Heart right ventricle (tissue), 16 donors: Measurements from ENCODE around the gene POLR3K. TPM values are rescaled to one million over a fixed set of nuclear protein-coding genes. Genes with fewer than 3 reads are reported as not detected.

Source experiments
- ATAC-seq, 8 donors: fragments of 200-7000 bp; cut with Tn5 transposase; one replicate each; pipeline ENCODE4 v1.9.1; 2020; ENCODE audit warnings: mild to moderate bottlenecking in 8 of 8, moderate library complexity in 8 of 8, moderate number of reproducible peaks in 1 of 8
- DNase-seq, 2 donors: peaks; one replicate each; pipeline ENCODE4 v3.0.0-alpha.2; 2020
- H3K27ac ChIP-seq, 10 donors: fragments of 200-600 bp; sonication (generic) in 2 of 10; one replicate each; pipeline versions ENCODE4 v1.5.0 to v1.8.0; 2020 to 2022; ENCODE audit warnings: mild to moderate bottlenecking in 3 of 10
- H3K27me3 ChIP-seq, 7 donors: fragments of 200-600 bp; one replicate each; pipeline ENCODE4 v1.8.0; 2021 to 2022; ENCODE audit warnings: mild to moderate bottlenecking in 2 of 7
- H3K36me3 ChIP-seq, 9 donors: fragments of 200-600 bp; sonication (generic) in 1 of 9; one replicate each; pipeline versions ENCODE4 v1.5.0 to v1.8.0; 2020 to 2022; ENCODE audit warnings: mild to moderate bottlenecking in 2 of 9
- H3K4me1 ChIP-seq, 9 donors: fragments of 200-600 bp; sonication (generic) in 1 of 9; one replicate each; pipeline versions ENCODE4 v1.5.0 to v1.8.0; 2020 to 2022; ENCODE audit warnings: mild to moderate bottlenecking in 4 of 9
- H3K4me3 ChIP-seq, 10 donors: fragments of 200-600 bp; sonication (generic) in 2 of 10; one replicate each; pipeline versions ENCODE4 v1.5.0 to v1.8.0; 2020 to 2022; ENCODE audit warnings: mild to moderate bottlenecking in 7 of 10, moderate library complexity in 2 of 10
- H3K9me3 ChIP-seq, 11 donors: fragments of 200-600 bp in 10 of 11; sonication (generic) in 2 of 11; one replicate each; pipeline versions ENCODE4 v1.5.0 to v1.8.0; 2013 to 2022; ENCODE audit warnings: mild to moderate bottlenecking in 2 of 11, control low read depth in 1 of 11, moderate library complexity in 1 of 11
- CTCF ChIP-seq, 9 donors: fragments of 200-600 bp; sonication (generic) in 2 of 9; IDR thresholded peaks; one replicate each; pipeline versions ENCODE4 v1.5.0 to v1.8.0; 2021 to 2022; ENCODE audit warnings: antibody characterized with exemption in 9 of 9, mild to moderate bottlenecking in 5 of 9, moderate library complexity in 1 of 9
- WGBS, 2 donors: extraction: QIAGEN DNeasy Blood & Tissue Kit; methylation state at CpG; one replicate each; pipeline ENCODE4 v1.1.7; 2013; ENCODE audit warnings: inconsistent platforms in 1 of 2; 5-methylcytosine and 5-hydroxymethylcytosine counted together
- intact Hi-C, 10 donors: fragments of 100-400 bp; cut with DNase I; formaldehyde crosslinking; loops; one replicate each; pipeline versions ENCODE4 v1.11.1 to v1.14.2; 2022
- polyA plus RNA-seq, 2 donors: library from polyadenylated mRNA; stranded (reverse); fragments of 200-250 nt; gene quantifications; one replicate each; pipeline ENCODE4 v1.2.3, GENCODE V29; 2013
- total RNA-seq, 10 donors: library from RNA; stranded (reverse); fragmentation: NEBNext Ultra II Directional in 3 of 10; extraction: Animal tissue kit (Norgen Biotek cat#: 25700) in 3 of 10; gene quantifications; one replicate each; pipeline versions ENCODE4 v1.2.1 to v1.2.4, GENCODE V29; 2021 to 2023
- donor health status: Arrhythmogenic right ventricular cardiomyopathy.
- donor health status: ischemic (EF 13 %, LVEDD 7.1; RV severe dilation, severe dysfunction).
- donor health status: healthy with polysubstance abuse.
- donor health status: DM: no; HTN: yes; CAD: no.
- donor health status: DM: no; HTN: no; CAD: no.
- donor health status: ischemic (EF 25% LVEDD 6.9; RV normal size, moderate dysfunction).
- donor health status: ischemic (EF 25% LVEDD 5.7; RV mildly dilated, moderate dysfunction).
- donor health status: healthy.
- donor health status: DM: yes; HTN: yes; CAD: no.
- donor health status: Ischemic cardiomyopathy.
- donor health status: ischemic (EF 35%, LVEDD 5.7; RV mildly dilated, moderate dysfunction).
- donor health status: nonischemic (EF 11% LVEDD 7.7; RV severe dilation, severe dysfunction).
- donor health status: DM: yes; HTN: yes; CAD: no.
- donor health status: PGD.
- donor health status: ischemic (EF 29% LVEDD 5.4; RV normal size, mild dysfunction).
- donor health status: nonischemic (EF 23%, LVEDD 6.1; RV moderate dilation, normal function).

The POLR3K gene
- total and polyA plus RNA-seq, 12 donors: 6.7 to 19.2 (median 10.5) TPM

GRCh38 chr16:58491-59439 is 5.4 kb upstream of the POLR3K start:
- ATAC-seq (no peak), DNase-seq (no peak)
- H3K4me1 ChIP-seq: peaks cover 0 to 8% (median 6%) of the 10 kb centered on the region in 9 donors
- peaks cover 4 to 87% (median 60%) of the 10 kb centered on the region in 9 donors for H3K36me3 ChIP-seq
- no peaks in the 10 kb centered on the region for H3K9me3 ChIP-seq
- no peak overlapping the region for H3K27ac ChIP-seq
- intact Hi-C loops: no loop called here
- WGBS, 2 donors: 88 to 93% methylated on average over 29 of the region's 29 CpGs
- H3K4me3 ChIP-seq: no peak overlapping the region
- TF ChIP-seq CTCF (IDR thresholded peaks at IDR 0.05): no peak
- no peaks in the 10 kb centered on the region for H3K27me3 ChIP-seq

- no peak overlapping the region for H3K4me3 ChIP-seq
- H3K9me3 ChIP-seq: no peaks in the 10 kb centered on the region
- WGBS, 2 donors: 72 to 74% methylated on average over 8 of the region's 8 CpGs
- peaks cover under 1 to 77% (median 50%) of the 10 kb centered on the region in 9 donors for H3K36me3 ChIP-seq
- no peak for ATAC-seq
- TF ChIP-seq CTCF (IDR thresholded peaks at IDR 0.05): no peak
- H3K4me1 ChIP-seq: peaks cover 0 to 12% (median 9%) of the 10 kb centered on the region in 9 donors
- intact Hi-C loops: no loop called here
- no peak for DNase-seq
- no peaks in the 10 kb centered on the region for H3K27me3 ChIP-seq
- H3K27ac ChIP-seq: no peak overlapping the region
Observed at GRCh38 chr16:57711-58110, 4.3 kb upstream of the POLR3K start.

DNA sequence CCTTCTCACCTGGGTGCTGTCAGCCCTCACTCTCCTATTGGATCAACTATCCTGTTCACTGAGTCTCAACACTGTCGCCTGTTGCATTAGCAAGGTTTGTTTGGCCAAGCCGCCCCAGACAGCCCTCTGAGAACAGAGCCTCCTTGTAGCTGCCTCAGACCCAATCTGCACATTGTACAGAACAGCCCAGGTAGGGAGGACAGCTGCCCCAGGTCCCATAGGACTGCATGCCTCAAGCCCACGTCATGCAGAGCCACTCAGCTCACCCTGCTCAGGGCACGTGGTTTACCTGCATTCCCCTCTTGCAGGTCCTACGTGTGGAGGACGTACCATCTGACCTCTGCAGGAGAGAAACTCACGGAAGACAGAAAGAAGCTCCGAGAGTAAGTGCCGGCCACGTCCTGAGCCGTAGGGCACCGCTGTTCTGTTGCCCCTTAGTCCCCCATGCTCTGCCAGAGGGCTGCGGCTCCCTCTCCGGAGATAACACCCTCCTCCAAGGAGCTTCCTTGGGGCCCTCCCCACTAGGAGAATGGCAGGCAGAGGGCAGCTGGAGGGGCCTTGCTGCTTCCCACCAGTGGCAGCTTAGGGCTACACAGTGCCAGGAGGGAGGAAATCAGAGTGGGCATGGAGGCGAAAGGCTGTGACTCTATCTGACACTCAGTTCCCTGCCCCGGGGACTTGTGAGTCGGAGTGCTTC is 3.0 kb upstream of the POLR3K start:
- Histone ChIP-seq H3K27me3 (no peaks in the 10 kb centered on the region), H3K4me3 (no peak overlapping the region), H3K9me3 (no peaks in the 10 kb centered on the region), H3K4me1 (peaks cover 0 to 24% (median 17%) of the 10 kb centered on the region in 9 donors), H3K27ac (no peak overlapping the region), H3K36me3 (peaks cover 0 to 64% (median 39%) of the 10 kb centered on the region in 9 donors)
- DNase-seq (no peak), ATAC-seq (no peak)
- TF ChIP-seq CTCF (IDR thresholded peaks at IDR 0.05): no peak
- 86% methylated on average over 17 of the region's 17 CpGs for WGBS, 2 donors
- intact Hi-C loops: no loop called here

DNA sequence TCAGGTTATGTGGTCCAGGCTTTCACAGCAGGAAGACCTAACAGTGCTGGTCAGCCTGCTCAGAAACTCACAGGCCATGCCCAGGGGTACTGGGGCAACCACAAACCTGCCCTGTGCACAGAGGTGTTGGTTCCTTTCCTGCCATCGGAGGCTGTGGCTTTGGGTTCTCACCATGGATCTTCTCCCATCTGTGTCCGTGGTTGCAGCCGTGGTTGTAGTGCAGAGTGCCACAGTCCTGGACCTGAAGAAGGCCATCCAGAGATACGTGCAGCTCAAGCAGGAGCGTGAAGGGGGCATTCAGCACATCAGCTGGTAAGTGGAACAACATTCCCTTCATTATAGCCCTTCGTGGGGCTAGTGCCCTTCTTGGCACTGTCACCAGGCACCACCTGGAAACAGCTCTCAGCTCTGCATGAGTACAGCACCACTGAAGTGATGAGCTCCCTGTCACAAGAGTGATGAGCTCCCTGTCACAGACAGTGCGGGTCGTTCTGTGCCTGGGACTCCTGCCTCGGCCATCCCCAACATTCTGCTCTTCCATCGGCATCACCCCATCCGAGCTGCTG is 2.2 kb upstream of the POLR3K start:
- Histone ChIP-seq H3K36me3 (peaks cover 0 to 64% (median 31%) of the 10 kb centered on the region in 9 donors), H3K4me1 (peaks cover 0 to 29% (median 21%) of the 10 kb centered on the region in 9 donors), H3K9me3 (no peaks in the 10 kb centered on the region), H3K27me3 (no peaks in the 10 kb centered on the region), H3K4me3 (no peak overlapping the region), H3K27ac (no peak overlapping the region)
- ATAC-seq (no peak), DNase-seq (no peak)
- intact Hi-C loops: no loop called here
- no peak for TF ChIP-seq CTCF (IDR thresholded peaks at IDR 0.05)
- 82 to 86% methylated on average over 11 of the region's 11 CpGs for WGBS, 2 donors
